Cardiac muscle cell (in vitro differentiated cells and primary cell): ENCODE measurements around the gene SHROOM1. TPM values are rescaled to one million over a fixed set of nuclear protein-coding genes. Genes with fewer than 3 reads are reported as not detected.

Source experiments
- DNase-seq, 2 donors: peaks; one replicate each; pipeline versions ENCODE4 v3.0.0 to v3.0.0-alpha.2; 2010 to 2017; ENCODE audit warnings: low read depth in 1 of 2, low spot score in 1 of 2
- H3K27ac ChIP-seq: fragments of 200-600 bp; sonication (generic); 2 replicates; pipeline ENCODE4 v1.5.1; 2016
- H3K27me3 ChIP-seq: fragments of 200-600 bp; sonication (generic); 2 replicates; pipeline ENCODE4 v1.6.0; 2016; ENCODE audit warnings: control low read depth
- H3K36me3 ChIP-seq: fragments of 200-600 bp; sonication (generic); 2 replicates; pipeline ENCODE4 v1.5.1; 2016; ENCODE audit warnings: control low read depth
- H3K4me1 ChIP-seq: fragments of 200-600 bp; sonication (generic); 2 replicates; pipeline ENCODE4 v1.8.1; 2017; ENCODE audit warnings: low read depth, mild to moderate bottlenecking, mixed run types
- H3K4me3 ChIP-seq: fragments of 200-600 bp; sonication (generic); 2 replicates; pipeline ENCODE4 v1.5.1; 2016; ENCODE audit warnings: mild to moderate bottlenecking
- H3K9me3 ChIP-seq: fragments of 200-600 bp; sonication (generic); 2 replicates; pipeline ENCODE4 v1.5.1; 2017; ENCODE audit warnings: low read depth, mild to moderate bottlenecking, control low read depth
- polyA plus RNA-seq: library from polyadenylated mRNA; unstranded; fragments of >200 nt; fragmentation: Nextera tagmentation; extraction: Ambion mirVana; gene quantifications from 2 replicates; pipeline ENCODE4 v1.2.1, GENCODE V29; 2016
- total RNA-seq: library from RNA; depleted of rRNA; stranded (reverse); fragments of >200 nt; gene quantifications from 2 replicates; pipeline ENCODE4 v1.2.3, GENCODE V29; 2016
- TF ChIP-seq, protein P1 (sequence below): IDR thresholded peaks from 2 replicates; pipeline ENCODE4 v1.5.1; 2012; ENCODE audit warnings: low read depth, mild to moderate bottlenecking, low read length

SHROOM1 gene
- total and polyA plus RNA-seq, 2 experiments from 2014 or later, result 9.8 to 13.3 TPM

DNA sequence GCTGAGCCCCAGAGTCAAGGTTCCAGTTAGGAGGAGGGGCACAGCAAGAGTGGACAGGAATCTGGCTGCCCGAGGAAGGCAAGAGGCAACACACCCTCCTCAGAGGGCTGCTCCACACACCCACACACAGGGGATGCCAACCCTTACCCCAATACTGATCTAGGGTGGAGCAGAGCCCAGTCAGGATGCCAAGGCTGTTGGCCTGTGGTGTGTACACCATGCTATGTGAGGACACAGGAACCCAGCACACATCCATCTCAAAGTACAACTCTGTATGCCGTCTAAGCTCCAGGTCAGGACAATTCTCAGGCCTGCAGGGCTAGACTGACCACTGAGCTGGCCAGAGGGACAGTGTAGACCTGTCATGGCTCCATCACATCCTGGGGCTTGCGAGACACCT is 56.0 kb downstream of the SHROOM1 start:
- Histone ChIP-seq H3K27ac (no peak overlapping the region), H3K4me1 (peaks cover 13% of the 10 kb centered on the region), H3K9me3 (no peaks in the 10 kb centered on the region), H3K4me3 (no peak overlapping the region), H3K36me3 (no peaks in the 10 kb centered on the region), H3K27me3 (peaks cover 22% of the 10 kb centered on the region)
- no peak for DNase-seq
- TF ChIP-seq, protein P1, sequence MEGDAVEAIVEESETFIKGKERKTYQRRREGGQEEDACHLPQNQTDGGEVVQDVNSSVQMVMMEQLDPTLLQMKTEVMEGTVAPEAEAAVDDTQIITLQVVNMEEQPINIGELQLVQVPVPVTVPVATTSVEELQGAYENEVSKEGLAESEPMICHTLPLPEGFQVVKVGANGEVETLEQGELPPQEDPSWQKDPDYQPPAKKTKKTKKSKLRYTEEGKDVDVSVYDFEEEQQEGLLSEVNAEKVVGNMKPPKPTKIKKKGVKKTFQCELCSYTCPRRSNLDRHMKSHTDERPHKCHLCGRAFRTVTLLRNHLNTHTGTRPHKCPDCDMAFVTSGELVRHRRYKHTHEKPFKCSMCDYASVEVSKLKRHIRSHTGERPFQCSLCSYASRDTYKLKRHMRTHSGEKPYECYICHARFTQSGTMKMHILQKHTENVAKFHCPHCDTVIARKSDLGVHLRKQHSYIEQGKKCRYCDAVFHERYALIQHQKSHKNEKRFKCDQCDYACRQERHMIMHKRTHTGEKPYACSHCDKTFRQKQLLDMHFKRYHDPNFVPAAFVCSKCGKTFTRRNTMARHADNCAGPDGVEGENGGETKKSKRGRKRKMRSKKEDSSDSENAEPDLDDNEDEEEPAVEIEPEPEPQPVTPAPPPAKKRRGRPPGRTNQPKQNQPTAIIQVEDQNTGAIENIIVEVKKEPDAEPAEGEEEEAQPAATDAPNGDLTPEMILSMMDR, result no peak

DNA sequence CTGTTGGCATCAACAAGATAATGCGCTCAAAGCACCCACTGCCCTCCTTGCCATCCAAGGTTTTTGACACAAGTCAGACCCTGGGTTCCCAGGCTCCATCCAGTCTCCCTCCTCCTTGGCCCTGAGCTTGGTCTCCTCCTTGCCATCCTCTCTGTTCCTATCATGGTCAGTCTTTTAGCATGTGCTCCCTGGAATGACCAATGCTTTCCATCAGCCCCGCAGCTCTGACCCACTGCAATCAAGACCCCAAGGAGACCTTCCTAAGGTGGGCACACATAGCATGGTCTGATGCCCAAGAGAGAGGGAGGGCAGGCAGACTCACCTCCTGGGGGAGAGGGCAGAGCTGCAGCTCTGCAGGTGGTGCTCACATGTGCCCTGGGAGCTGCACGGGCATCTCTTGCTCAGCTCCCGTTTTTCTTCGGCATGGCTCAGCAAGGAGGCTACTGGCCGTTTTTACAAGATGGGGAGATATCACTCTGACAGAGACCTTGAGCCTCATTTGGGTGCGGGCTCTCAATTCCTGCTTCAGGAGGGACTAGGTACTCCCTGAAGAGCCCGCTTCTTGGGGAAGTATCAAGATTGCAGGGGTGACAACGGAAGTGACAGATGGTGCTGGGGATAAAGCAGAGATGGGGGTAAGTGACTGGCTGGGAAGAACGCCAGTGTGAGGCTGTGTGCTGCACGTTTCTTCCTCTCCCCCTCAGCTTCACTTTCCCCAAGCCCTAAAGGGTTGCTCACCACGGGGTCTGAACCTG is 56.7 kb downstream of the SHROOM1 start:
- Histone ChIP-seq H3K36me3 (no peaks in the 10 kb centered on the region), H3K9me3 (no peaks in the 10 kb centered on the region), H3K4me3 (no peak overlapping the region), H3K27me3 (peaks cover 15% of the 10 kb centered on the region), H3K27ac (no peak overlapping the region), H3K4me1 (peaks cover 13% of the 10 kb centered on the region)
- TF ChIP-seq, protein P1, result no peak
- no peak for DNase-seq

DNA sequence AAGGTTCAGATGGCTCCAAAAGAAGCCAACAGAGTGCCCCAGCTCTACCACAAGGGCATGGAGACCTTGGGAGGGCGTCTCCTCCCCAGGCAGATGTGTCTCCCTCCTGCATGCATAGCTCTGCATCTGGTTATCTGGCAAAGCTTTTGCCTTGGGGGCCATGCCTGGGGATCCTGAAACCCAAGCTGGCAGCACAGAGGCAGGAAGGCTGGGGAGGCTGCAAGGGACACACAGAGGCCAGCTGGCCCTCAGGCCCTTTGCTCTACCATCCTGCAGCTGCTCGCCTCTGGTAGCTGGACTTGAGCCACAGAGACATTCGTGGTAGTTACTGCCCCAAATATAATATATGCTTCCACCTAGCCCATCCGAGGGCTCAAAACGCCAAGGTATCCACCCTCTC is 57.3 kb downstream of the SHROOM1 start:
- Histone ChIP-seq H3K4me1 (peaks cover 13% of the 10 kb centered on the region), H3K27ac (no peak overlapping the region), H3K9me3 (no peaks in the 10 kb centered on the region), H3K36me3 (no peaks in the 10 kb centered on the region), H3K4me3 (no peak overlapping the region), H3K27me3 (peaks cover 9% of the 10 kb centered on the region)
- no peak for DNase-seq
- TF ChIP-seq, protein P1, result no peak

DNA sequence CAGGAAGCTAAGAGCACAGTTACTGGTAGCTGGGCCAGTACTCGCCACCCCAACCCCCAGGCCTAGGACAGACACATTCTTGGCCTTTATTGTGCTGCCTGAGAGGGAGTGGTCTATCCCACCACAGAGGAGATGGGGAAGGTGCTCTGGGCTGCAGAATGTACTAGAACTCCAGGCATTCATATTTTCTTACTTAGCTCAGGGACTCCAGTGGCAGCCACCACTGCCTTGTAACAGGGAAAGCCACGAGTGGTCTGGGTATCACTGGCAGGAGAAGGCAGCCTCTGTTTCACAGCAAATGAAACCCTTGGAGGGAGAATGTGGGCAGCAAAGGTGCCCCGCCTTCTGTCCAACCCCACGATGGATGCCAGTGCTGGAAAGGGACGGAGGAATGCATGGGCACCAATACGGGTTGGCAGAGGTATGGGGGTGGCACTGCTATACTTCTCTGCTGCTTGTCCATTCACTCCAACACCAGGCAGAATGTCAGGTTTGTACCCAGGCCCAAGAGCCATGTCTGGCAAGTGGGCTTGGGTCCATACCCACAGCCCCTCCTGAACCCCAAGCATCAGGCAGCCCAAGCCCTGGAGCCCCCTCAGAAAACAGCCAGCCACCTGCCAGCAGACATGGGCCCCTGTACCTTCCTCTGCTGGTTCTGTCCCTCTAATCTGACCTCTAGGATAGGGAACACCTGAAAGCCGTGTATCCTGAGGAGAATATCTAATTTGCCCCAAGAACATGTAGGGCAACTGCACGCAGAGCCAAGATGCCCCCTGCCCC is 58.0 kb downstream of the SHROOM1 start:
- TF ChIP-seq, protein P1, result no peak
- DNase-seq, result peak in 1 of 2 donors; percentile 22
- H3K4me1 ChIP-seq, result peaks cover 13% of the 10 kb centered on the region
- H3K9me3 ChIP-seq, result no peaks in the 10 kb centered on the region
- no peaks in the 10 kb centered on the region for H3K36me3 ChIP-seq
- H3K27ac ChIP-seq, result peak overlapping the region; percentile 93
- H3K27me3 ChIP-seq, result peaks cover 2% of the 10 kb centered on the region
- no peak overlapping the region for H3K4me3 ChIP-seq

Other genes starting within 250 kb of the SHROOM1 start
- not detected in 2 replicates for gene IL13, start 172.5 kb downstream of the SHROOM1 start, total RNA-seq
- gene IL13, start 172.5 kb downstream of the SHROOM1 start, polyA plus RNA-seq, result not detected in 2 replicates
- gene IL4, start 156.7 kb downstream of the SHROOM1 start, total RNA-seq, result not detected in 2 replicates
- gene IL4, start 156.7 kb downstream of the SHROOM1 start, polyA plus RNA-seq, result not detected in 2 replicates
- gene KIF3A, start 93.1 kb downstream of the SHROOM1 start, total RNA-seq, result 4.8 and 5.4 TPM in 2 replicates
- 10.5 and 13.4 TPM in 2 replicates for gene KIF3A, start 93.1 kb downstream of the SHROOM1 start, polyA plus RNA-seq
- gene CCNI2, start 83.2 kb downstream of the SHROOM1 start, total RNA-seq, result not detected in 2 replicates
- gene CCNI2, start 83.2 kb downstream of the SHROOM1 start, polyA plus RNA-seq, result 0.66 and 0.97 TPM in 2 replicates
- 41.0 and 51.9 TPM in 2 replicates for gene SEPTIN8, start 53.4 kb downstream of the SHROOM1 start, total RNA-seq
- 18.6 and 24.4 TPM in 2 replicates for gene SEPTIN8, start 53.4 kb downstream of the SHROOM1 start, polyA plus RNA-seq
- 0.14 TPM in 1 of 2 replicates, not detected in the other for gene SOWAHA, start 17.3 kb downstream of the SHROOM1 start, total RNA-seq
- not detected in 2 replicates for gene SOWAHA, start 17.3 kb downstream of the SHROOM1 start, polyA plus RNA-seq
- gene GDF9, start 35.8 kb upstream of the SHROOM1 start, total RNA-seq, result 0.14 and 0.45 TPM in 2 replicates
- 1.8 TPM in 1 of 2 replicates, not detected in the other for gene GDF9, start 35.8 kb upstream of the SHROOM1 start, polyA plus RNA-seq
- 97.0 and 217 TPM in 2 replicates for gene UQCRQ, start 36.0 kb upstream of the SHROOM1 start, total RNA-seq
- gene UQCRQ, start 36.0 kb upstream of the SHROOM1 start, polyA plus RNA-seq, result 949 and 1,297 TPM in 2 replicates
- 1.2 and 3.1 TPM in 2 replicates for gene LEAP2, start 43.0 kb upstream of the SHROOM1 start, total RNA-seq
- gene LEAP2, start 43.0 kb upstream of the SHROOM1 start, polyA plus RNA-seq, result 1.5 and 3.6 TPM in 2 replicates
- 52.7 and 83.6 TPM in 2 replicates for gene AFF4, start 133.0 kb upstream of the SHROOM1 start, total RNA-seq
- 32.5 and 36.1 TPM in 2 replicates for gene AFF4, start 133.0 kb upstream of the SHROOM1 start, polyA plus RNA-seq
- 7.8 and 14.8 TPM in 2 replicates for gene ZCCHC10, start 195.9 kb upstream of the SHROOM1 start, total RNA-seq
- 34.8 and 37.9 TPM in 2 replicates for gene ZCCHC10, start 195.9 kb upstream of the SHROOM1 start, polyA plus RNA-seq
- gene HSPA4, start 221.4 kb upstream of the SHROOM1 start, total RNA-seq, result 79.7 and 84.7 TPM in 2 replicates
- 57.1 and 75.1 TPM in 2 replicates for gene HSPA4, start 221.4 kb upstream of the SHROOM1 start, polyA plus RNA-seq